NCI-H446 (cell line): ENCODE results near the gene MYO1G.

Experiments
- DNase-seq, 2 experiments: peaks; one replicate each; lab custom pipeline; 2025; lab: John Stamatoyannopoulos, UW

The MYO1G gene

DNA sequence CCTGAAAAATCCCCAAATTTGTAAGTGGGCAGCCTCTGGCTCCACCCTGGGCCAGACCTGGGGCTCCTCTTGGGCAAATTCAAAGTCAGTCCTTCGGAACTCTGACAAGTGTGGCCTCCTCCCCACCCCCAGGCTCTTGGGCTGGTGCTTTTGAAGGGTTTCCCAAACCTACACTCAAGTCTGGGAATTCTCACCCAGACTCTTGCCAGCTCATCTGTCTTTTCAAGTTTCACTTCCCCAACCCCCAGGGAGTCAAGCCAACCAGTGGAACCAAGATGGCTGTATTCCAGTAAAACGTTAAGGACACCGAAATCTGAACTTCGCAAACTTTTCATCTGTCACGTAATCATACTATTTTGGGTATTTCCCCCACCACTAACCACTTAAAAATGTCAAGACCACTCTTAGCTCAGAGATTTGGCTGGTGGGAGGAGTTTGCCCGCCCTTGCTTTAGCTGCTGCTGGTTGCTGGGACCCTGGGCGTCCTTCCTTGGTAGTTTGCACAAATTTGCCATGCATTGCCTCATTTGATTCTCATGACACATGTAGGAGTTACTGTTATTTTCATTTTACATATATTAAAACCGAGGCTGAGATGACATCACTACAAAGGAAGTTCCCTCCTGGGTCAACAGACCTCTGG lies 1.7 kb upstream of the MYO1G start:
- no peak for DNase-seq

DNA sequence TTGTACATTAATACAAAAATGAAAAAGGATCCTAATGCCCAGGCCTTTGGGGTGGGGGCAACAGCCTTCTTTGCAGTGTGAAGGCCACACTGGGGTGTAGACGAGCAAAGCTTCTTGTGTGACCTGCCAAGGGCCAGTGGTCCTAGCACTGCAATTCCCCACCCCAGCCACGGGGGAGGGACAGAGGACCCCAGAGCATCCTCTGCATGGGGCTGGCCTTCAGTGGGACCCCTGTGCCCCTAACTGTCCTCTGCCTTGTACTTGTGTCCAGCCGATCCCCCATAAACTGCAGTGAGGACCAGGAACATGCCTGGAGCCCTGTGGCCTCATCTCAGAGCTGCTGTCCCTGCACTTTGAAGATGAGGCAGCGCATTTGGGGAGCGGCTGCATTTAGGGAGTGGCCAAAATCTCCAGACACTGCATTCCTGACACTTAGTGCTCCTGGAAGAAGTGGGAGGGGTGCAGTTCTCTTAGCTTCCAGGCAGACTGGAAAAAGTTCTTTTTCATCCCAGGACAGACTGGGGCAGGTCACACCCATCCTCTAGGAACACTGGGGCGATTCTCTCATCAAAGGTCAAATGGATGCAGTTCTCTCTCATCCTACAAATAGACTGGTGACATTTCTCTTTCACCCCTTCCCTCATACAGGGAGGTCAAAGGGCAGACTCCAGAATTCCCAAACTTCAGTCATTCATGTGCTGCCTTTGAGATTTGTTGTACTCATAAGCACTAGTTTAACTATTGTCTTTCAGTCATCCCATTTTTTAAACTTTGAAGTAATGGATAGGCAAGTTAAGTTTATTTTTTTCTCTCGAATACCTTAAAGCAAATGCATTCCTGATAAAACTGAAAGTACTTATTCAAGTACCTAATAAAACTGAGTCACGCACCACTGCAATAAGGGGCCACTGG lies 922 bp upstream of the MYO1G start:
- no peak for DNase-seq

DNA sequence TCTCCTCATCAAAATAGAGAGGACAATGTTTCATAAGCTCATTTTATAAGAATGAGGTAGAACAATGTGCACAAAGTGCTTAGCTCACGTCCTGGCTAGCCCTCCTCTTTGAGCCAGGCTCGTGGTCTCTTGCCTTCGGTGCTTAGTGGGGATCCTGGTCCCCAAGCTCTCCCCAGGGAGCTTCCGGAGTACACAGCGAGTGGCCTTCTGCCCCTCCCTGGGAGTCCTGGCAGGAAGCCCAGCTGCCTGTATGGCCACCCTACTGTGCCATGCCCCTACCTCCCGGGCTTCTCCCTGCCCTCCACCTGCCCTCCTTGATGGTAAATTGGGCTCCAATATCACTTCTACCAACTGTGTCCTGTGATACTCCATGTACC lies 868 bp downstream of the MYO1G start:
- DNase-seq = no peak

DNA sequence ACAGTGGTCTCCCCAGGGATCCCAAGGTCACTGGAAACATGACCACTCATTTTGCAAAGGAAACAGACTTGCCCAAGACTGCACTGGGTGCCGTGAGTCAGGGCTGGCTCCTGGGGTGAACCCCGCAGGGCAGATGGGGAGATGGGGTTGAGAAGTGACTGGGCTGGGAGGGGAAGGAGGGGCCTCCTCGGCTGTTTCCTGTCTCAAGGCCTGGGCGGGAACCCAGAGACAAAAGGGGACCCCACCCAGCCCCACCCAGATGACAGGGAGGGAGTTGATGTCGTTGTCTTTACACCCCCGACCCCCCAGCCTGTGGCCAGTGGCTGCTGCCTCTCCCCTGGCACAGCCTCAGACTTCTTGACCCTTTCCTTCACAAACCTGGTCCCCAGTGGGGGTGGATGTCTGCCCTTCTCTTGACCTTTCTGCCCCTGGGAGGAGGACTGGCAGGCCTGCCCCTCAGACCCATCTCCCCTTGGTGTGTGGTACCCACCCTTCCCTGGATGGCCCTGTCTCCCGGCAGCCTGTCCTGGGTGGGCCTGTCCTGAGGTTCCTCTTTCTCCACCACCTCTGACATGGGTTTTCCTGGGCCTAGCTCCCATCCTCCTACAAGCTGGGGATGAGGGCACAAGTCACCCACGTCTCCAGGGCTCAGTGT lies 1.4 kb downstream of the MYO1G start:
- no peak for DNase-seq

DNA sequence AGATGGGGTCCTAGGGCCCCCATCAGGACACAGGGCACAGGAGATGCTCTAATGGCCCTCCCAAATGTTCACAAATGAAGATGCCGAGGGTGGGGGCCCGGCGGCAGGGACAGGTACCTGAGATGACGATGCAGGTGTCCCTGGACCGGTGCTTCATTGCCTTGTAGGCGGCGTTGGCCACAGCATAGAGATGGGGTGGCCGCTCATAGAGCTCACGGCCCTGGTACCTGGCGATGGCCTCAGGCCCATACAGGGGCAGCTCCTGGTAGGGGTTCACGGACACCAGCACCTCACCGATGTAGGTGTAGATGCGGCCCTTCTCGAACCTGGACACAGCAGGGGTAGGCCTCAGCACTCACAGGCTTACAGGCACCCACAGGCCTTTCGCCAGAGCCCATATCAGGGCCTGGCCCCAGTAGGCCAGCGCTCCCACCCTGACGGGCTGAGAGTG lies 2.0 kb downstream of the MYO1G start:
- DNase-seq = no peak

DNA sequence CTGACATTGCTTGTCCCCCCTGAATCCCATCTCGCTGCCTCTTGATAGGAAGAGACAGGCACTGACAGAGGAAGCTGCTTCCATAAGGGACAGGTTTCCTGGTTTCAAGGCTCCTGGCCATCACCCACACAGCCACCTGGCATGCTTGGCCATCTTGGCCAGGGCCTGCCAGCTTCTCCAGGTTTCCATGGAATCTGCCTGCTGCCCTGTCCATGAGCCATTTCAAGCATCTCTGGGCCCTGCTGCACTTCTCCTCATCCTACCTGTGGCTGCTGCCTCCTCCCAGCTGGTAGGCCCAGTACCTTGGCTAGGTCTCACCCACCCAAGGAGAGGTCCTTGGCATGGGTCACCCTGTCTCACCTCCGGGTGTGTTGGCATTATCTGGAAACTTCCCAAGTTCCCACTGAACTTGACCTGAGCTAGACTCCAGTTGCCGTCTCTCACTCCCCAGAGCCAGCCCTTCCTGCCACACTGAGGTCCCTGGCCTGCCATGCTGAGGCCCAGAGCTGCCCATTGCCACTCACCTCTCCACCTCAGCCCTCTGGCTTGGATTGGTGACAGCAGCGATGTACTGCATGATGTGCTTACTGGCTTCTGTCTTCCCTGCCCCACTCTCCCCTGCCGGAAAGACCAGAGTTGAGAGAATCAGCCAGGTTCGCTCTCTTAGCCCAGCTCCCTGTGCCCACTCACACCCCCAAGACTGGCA lies 2.6 kb downstream of the MYO1G start:
- no peak for DNase-seq

DNA sequence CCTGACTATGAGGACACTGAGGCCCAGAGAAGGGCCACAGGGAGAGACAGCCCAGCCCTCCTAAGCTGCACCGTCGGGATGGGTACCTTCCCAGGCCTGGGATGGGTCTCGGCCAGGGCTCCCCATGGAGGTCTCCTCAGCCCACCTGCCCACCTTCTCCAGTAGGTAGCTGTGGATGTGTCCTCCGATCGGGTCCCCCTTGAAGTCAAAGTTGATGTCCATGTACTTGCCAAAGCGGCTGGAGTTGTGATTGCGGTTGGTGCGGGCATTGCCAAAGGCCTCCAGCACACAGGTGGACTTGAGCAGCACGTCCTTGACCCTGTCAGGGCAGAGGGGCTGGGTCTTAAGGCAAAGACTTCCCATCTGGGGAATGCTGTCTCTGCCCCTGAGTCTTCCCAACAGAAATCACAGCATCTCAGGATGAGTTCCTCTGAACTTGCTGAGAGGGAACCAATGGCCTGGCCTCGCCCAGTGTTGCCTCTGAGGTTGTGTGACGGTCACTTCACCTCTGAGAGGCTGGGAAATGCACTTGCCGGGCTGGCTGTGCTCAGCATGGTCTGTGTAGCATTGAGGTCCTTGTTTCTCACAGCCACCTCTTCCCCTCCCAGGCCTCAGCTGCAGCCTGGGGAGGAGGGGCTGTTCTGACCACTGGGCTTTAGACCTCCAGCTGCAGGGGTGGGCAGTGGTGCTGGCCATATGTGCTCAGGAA lies 3.3 kb downstream of the MYO1G start:
- no peak for DNase-seq

DNA sequence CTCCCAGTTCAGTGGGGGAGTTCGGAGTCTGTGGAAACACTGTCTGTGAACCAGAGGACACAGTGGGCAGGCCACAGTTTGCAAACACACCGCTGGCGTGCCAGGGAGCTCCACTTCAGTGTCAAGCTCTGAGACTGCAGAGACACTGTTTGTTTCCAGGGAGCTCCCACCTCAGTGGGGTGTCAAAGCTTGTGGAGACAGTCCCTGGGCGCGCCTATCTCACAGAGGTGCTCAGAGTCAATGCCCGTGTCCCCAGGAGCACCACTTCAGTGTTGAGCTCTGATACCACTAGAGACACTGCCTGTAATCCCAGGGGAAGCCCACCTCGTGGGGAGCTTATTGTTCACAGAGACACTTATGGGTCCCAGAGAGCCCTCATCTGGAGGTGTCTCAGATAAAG lies 4.3 kb downstream of the MYO1G start:
- no peak for DNase-seq

DNA sequence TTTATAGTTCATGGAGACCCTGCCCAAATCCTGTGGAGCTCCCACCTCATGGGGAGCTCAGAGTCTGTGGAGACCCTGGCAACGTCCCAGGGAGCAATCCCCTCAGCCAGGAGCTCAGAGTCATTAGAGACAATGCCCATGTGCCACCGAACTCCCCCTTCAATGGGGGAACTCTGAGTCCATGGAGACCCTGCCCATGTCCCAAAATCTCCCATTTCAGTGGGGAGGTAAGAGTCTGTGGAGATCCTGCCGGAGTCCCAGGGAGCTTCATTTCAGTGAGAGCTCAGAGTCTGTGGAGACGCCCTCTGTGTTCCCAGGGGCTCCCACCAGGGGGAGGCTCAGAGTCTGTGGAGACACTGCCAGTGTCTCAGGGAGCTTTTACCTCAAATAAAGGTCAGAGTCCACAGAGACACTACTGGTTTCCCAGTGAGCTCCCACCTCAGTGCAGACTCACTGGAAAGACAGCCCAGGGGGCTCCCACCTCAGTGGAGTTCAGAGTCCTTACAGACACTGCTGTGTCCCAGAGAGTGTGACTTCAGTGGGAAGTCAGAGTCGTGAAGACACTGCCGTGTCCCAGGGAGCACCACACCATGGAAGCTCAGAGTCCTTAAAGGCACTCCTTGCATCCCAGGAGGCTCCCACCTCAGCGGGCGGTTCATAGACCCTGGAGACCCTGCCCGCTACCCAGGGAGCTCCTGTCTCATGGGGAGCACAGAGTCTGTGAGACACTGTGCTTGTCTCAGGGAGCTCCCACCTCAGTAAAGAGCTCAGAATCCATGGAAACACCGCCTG lies 5.0 kb downstream of the MYO1G start:
- peak in 1 of 2 experiments; percentile 27 for DNase-seq

DNA sequence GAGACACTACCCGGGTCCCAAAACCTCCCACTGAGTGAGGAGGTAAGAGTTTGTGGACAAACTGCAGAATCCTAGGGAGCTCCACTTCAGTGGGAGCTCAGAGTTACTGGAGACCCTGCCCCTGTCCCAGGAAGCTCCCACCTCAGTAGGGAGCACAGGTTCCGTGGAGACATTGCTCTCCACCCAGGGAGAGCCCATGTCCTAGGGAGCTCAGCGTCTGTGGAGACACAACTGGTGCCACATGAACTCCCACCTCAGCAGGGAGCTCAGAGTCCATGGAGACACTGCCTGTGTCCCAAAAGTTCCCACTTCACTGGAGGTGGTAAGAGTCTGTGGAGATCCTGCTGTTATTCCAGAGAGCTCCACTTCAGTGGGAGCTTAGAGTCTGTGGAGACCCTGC lies 6.3 kb downstream of the MYO1G start:
- DNase-seq = no peak

DNA sequence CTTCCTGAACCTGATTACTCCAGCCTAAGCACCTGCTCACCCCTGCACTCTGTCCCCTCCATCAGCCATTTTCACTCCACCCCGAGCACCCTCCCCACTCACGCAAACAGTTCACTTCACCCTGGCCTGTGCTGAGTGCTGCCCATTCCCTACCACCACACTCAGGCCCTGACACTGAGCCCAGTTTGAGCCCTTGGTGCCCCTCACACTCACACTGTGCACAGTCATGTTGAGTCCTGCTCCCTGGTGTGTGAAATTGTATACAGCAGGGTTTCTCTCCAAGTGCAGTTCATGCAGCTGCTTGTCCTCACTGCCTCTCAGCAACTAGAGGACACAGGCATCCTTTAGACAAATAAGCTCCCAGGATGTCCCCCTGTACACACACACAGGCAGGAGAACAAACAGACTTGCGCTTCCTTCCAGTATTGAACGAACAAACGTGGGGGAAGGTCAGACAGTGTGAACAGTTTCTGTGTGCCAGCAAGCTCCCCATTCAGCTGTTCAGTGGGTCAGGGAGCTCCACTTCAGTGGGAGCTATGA lies 6.8 kb downstream of the MYO1G start:
- DNase-seq = no peak

DNA sequence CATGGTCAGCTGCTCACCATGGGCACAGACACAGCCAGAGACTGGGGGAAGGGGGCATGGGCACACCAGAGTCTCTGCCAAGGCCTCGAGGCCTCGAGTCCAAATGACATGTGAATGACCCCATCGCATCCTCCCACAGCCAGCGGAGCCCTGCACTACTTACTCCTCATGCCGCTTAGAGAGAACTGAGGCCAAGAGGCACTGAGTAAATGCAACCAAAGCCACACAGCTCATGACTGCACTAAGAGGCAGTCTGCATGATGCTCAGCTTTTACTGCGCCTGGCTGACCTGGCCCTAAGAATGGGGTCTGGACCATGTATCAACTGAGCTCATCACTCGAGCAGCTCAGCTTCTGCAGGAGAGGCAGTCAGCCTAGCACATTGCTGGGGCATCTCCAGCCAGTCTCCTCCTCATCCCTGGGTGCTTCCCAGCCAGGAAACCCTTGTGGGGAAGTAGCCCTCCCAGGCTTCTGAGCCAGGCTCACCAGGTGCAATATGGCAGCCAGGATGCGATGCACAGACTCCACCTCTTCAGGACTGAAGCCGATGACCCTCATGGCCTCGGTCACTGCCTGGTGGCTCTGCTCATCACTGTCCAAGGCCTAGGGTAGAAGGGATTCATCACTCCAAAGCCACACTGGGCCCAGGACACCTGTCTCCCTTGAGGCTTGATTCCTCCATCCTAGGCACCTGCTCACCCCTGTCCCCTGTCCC lies 7.5 kb downstream of the MYO1G start:
- no peak for DNase-seq

DNA sequence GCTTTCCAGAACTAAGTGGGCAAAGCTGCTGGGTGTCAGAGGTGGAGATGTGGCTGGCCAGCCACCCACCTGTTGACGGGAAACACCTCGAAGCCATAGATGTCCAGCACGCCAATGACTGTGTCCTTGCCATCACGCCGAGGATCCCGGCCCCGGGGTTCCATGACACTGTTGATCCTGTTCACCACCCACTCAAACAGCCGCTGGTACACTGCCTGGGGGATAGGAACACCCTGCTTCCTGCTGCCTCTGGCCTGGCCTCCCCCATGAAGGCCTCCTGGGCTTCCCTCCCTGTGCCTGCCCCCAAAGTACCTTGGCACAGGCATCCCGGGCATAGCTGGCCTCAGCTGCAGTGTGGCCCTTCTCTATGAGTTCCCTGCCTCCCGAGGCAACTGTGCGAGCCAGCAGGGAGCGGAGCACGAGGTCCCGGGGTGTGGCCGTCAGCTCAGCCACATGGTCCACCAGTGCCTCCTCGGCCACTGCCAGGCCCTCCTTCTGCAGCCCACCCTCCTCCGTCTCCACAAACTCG lies 8.2 kb downstream of the MYO1G start:
- DNase-seq = no peak

DNA sequence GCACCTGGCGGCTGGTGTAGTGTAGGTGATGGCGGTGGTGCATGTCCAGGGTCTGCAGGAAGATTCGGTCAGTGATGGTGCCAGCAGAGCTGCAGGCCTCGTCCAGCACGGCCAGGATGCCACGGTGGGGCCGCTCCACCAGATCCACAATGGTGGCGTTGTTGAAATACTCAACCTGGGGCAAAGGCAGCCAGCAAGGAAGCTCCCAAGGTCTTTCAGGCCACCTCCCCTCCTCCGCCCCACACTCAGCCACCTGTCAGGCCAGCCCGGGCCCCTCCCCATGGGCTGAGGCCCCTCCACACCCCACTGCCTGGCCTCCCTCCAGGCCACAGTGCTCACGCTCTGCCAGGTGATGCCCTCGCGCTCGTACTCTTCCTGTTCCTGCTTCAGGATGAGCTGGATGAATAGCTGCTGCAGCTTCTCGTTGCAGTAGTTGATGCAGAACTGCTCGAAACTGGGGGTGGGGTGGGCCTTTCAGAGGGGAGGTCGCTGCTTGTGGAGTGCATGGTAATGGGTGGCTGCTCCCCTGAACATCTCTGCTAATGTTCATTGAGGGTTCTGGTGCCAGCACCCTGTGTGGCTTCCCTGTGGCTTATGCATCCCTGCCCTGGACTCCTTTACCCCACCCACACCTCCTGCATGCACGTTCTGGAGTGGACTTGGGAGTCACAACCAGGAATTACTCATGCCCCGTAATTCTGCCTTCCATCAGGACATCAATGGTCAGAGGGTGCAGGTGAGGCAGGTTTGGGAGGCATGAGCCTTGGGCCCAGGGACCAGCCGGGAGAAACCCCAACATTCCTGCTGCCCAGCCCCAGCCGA lies 8.9 kb downstream of the MYO1G start:
- no peak for DNase-seq

DNA sequence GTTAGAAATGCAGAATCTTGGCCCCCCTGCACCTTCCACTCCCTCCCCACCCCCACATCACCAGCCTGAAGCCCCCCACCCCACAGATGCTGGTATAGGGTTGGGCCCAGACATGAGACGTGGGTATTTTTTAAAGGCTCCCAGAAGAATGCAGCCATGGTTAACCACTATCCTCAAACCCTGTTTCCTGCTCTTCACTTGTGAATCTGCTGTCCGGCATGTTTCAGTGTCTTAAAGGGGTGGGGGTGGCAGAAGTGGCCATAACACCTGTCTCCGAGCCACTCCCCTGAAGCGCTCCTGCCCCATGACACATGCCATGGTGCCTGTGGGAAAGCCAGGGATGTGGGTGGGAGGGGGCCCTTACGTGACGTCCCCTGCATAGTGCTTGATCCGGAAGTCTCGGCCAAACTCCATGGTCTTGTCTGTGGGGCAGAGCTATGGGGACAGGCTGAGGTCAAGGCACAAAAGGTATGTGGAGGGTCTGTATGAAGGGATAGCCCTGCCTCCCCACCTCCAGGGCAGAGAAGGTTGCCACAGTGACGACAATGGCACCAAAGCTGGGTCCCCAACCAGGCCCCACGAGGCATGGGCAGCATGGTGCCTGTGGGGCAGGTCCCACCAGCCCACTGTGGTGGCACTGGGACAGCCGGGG lies 9.6 kb downstream of the MYO1G start:
- DNase-seq = no peak

DNA sequence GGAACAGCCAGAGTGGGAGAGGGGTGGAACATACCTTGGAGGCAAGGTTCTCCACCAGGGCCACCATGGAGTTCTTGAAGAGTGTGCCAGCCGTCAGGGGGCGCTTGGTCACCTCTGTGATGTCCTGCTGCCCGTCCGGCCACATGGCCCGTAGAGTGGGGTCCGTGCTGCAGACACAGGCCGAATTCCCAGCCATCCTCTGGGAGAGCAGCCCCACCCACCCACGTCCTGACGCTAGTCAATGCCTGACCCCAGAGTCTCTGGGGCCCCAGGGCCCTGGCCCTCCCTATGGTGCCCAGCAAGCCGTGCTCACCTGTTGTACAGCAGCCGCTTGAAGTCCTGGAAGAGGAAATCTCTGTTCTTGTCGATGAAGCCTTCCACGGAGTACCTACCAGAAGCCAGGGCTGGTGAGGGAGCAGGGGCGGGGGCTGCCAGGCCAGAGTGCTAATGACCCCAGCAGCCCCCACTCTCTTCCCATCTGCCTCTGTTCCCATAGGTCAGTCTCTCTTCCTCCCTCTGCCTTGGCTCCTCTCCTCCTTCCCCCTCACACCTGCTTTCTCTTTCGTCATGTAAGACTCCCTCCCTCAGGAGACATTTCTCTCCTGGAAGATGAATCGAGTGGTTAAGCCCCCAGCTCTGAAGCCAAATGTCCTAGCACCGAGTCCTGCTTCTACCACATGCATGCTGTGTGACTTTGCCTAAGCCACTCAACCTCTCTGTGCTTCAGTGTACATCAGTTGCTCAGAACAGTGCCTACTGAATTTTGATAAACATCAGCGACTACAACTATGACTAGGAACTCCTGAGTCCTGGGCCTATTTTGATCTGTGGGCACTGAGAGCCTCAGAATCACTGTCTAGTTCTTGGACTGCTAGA lies 11.0 kb downstream of the MYO1G start:
- no peak for DNase-seq
